ENCODE results near the gene MAP3K21. TPM values are rescaled to one million over a fixed set of nuclear protein-coding genes. Genes with fewer than 3 reads are reported as not detected.
A peak's percentile ranks its signal among the peaks of the same experiment; 100 is the strongest.

The MAP3K21 gene
- polyA plus RNA-seq, 1 donor (not counting 4 experiments of a cell fraction or from before 2014, with no cell fraction given): 6.4 TPM

DNA sequence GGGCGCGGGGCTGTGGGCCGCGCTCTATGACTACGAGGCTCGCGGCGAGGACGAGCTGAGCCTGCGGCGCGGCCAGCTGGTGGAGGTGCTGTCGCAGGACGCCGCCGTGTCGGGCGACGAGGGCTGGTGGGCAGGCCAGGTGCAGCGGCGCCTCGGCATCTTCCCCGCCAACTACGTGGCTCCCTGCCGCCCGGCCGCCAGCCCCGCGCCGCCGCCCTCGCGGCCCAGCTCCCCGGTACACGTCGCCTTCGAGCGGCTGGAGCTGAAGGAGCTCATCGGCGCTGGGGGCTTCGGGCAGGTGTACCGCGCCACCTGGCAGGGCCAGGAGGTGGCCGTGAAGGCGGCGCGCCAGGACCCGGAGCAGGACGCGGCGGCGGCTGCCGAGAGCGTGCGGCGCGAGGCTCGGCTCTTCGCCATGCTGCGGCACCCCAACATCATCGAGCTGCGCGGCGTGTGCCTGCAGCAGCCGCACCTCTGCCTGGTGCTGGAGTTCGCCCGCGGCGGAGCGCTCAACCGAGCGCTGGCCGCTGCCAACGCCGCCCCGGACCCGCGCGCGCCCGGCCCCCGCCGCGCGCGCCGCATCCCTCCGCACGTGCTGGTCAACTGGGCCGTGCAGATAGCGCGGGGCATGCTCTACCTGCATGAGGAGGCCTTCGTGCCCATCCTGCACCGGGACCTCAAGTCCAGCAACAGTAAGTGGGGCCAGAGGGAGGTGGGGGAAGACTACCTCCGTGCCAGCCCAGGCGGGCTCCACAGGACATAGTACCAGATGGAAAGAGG, 808 bp downstream of the MAP3K21 start:
- DNase-seq (ENCODE audit: low read depth, low spot score): no peak
- H3K9ac ChIP-seq (ENCODE audit: control insufficient read depth, extremely low read depth, insufficient read depth, low read length): peak overlapping the region; percentile 82

GRCh38 chr1:233331676-233332519, 4.4 kb downstream of the MAP3K21 start:
- TF ChIP-seq EZH2 (IDR thresholded peaks at IDR 0.05; ENCODE audit: low read length): no peak
- TF ChIP-seq, protein P1, sequence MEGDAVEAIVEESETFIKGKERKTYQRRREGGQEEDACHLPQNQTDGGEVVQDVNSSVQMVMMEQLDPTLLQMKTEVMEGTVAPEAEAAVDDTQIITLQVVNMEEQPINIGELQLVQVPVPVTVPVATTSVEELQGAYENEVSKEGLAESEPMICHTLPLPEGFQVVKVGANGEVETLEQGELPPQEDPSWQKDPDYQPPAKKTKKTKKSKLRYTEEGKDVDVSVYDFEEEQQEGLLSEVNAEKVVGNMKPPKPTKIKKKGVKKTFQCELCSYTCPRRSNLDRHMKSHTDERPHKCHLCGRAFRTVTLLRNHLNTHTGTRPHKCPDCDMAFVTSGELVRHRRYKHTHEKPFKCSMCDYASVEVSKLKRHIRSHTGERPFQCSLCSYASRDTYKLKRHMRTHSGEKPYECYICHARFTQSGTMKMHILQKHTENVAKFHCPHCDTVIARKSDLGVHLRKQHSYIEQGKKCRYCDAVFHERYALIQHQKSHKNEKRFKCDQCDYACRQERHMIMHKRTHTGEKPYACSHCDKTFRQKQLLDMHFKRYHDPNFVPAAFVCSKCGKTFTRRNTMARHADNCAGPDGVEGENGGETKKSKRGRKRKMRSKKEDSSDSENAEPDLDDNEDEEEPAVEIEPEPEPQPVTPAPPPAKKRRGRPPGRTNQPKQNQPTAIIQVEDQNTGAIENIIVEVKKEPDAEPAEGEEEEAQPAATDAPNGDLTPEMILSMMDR (optimal IDR thresholded peaks at IDR 0.05 in 1 of 3, IDR thresholded peaks at IDR 0.05 in 1 of 3, conservative IDR thresholded peaks at IDR 0.05 in 1 of 3; ENCODE audit: extremely low read depth in 1 of 3, insufficient read depth in 2 of 3, low read length in 3 of 3): no peak
- H3K9me3 ChIP-seq (ENCODE audit: control insufficient read depth, low read depth, low read length): no peaks in the 10 kb centered on the region
- FAIRE-seq: no peak
- no peaks in the 10 kb centered on the region for H4K20me1 ChIP-seq (ENCODE audit: control insufficient read depth, extremely low read depth, insufficient read depth, low read length)
- H3K9me1 ChIP-seq (ENCODE audit: control insufficient read depth, extremely low read depth, insufficient read depth, low read length): no peaks in the 10 kb centered on the region
- no peak overlapping the region for H3K27ac ChIP-seq (ENCODE audit: control insufficient read depth, insufficient read depth, low read length)
- no peak for DNase-seq (ENCODE audit: low read depth, low spot score)
- dilution Hi-C loops (cut with MboI; ENCODE audit: extremely low pct_ligation_motif_present, low sequenced_read_pairs): no loop called here
- H3K4me3 ChIP-seq (ENCODE audit: control insufficient read depth in 2 of 3, extremely low read depth in 1 of 3, insufficient read depth in 2 of 3, low read depth in 1 of 3, low read length in 3 of 3): no peak overlapping the region
- no peak overlapping the region for H3K4me2 ChIP-seq (ENCODE audit: control insufficient read depth, extremely low read depth, insufficient read depth, low read depth, low read length)
- no peaks in the 10 kb centered on the region for H3K27me3 ChIP-seq (ENCODE audit: control insufficient read depth, extremely low read depth, insufficient read depth, low read length)
- peaks cover 30% of the 10 kb centered on the region for H3K79me2 ChIP-seq (ENCODE audit: control insufficient read depth, insufficient read depth, low read length)
- H3K36me3 ChIP-seq (ENCODE audit: control insufficient read depth in 2 of 2, extremely low read depth in 1 of 2, insufficient read depth in 2 of 2, low read length in 2 of 2): no peaks in the 10 kb centered on the region
- no peak overlapping the region for H3K9ac ChIP-seq (ENCODE audit: control insufficient read depth, extremely low read depth, insufficient read depth, low read length)
- H3K4me1 ChIP-seq (ENCODE audit: control insufficient read depth, extremely low read depth, insufficient read depth, low read length): peaks cover 18% of the 10 kb centered on the region
- no peak overlapping the region for H2AFZ ChIP-seq (ENCODE audit: control insufficient read depth, low read length)

More for the DNA sequence above, 808 bp downstream of the MAP3K21 start:
- peak overlapping the region; percentile 58 for H3K27ac ChIP-seq (ENCODE audit: control insufficient read depth, insufficient read depth, low read length)
- no peaks in the 10 kb centered on the region for H3K9me3 ChIP-seq (ENCODE audit: control insufficient read depth, low read depth, low read length)
- H3K4me2 ChIP-seq (ENCODE audit: control insufficient read depth, extremely low read depth, insufficient read depth, low read depth, low read length): peak overlapping the region; percentile 96
- dilution Hi-C loops (cut with MboI; ENCODE audit: extremely low pct_ligation_motif_present, low sequenced_read_pairs): no loop called here
- no peak for FAIRE-seq
- H3K27me3 ChIP-seq (ENCODE audit: control insufficient read depth, extremely low read depth, insufficient read depth, low read length): no peaks in the 10 kb centered on the region
- peaks cover 20% of the 10 kb centered on the region for H3K4me1 ChIP-seq (ENCODE audit: control insufficient read depth, extremely low read depth, insufficient read depth, low read length)
- H3K36me3 ChIP-seq (ENCODE audit: control insufficient read depth in 2 of 2, extremely low read depth in 1 of 2, insufficient read depth in 2 of 2, low read length in 2 of 2): no peaks in the 10 kb centered on the region
- TF ChIP-seq, protein P1 (optimal IDR thresholded peaks at IDR 0.05 in 1 of 3, IDR thresholded peaks at IDR 0.05 in 1 of 3, conservative IDR thresholded peaks at IDR 0.05 in 1 of 3; ENCODE audit: extremely low read depth in 1 of 3, insufficient read depth in 2 of 3, low read length in 3 of 3): no peak
- TF ChIP-seq EZH2 (IDR thresholded peaks at IDR 0.05; ENCODE audit: low read length): no peak
- H3K9me1 ChIP-seq (ENCODE audit: control insufficient read depth, extremely low read depth, insufficient read depth, low read length): no peaks in the 10 kb centered on the region
- peaks cover 25% of the 10 kb centered on the region for H3K79me2 ChIP-seq (ENCODE audit: control insufficient read depth, insufficient read depth, low read length)
- H2AFZ ChIP-seq (ENCODE audit: control insufficient read depth, low read length): peak overlapping the region; percentile 84
- H4K20me1 ChIP-seq (ENCODE audit: control insufficient read depth, extremely low read depth, insufficient read depth, low read length): no peaks in the 10 kb centered on the region
- peak overlapping the region; percentile 59 to 87 (median 72) for H3K4me3 ChIP-seq (ENCODE audit: control insufficient read depth in 2 of 3, extremely low read depth in 1 of 3, insufficient read depth in 2 of 3, low read depth in 1 of 3, low read length in 3 of 3)

All from keratinocyte (primary cell).